ENCODE results near the gene TNFRSF11A.

The TNFRSF11A gene

GRCh38 chr18:62438018-62438329, 112.9 kb downstream of the TNFRSF11A start:
- Mint-ChIP-seq H3K4me1 (ENCODE audit: low read depth) (peaks cover 44% of the 10 kb centered on the region), H3K27me3 (peaks cover 4% of the 10 kb centered on the region), H3K36me3 (ENCODE audit: low read depth) (no peaks in the 10 kb centered on the region), H3K27ac (peak overlapping the region; percentile 78), H3K9me3 (no peaks in the 10 kb centered on the region), H3K4me3 (no peak overlapping the region)
- intact Hi-C loops (cut with micrococcal nuclease) = no loop called here

- peaks cover 41% of the 10 kb centered on the region for H3K4me1 Mint-ChIP-seq (ENCODE audit: low read depth)
- peak overlapping the region; percentile 78 for H3K27ac Mint-ChIP-seq
- no peaks in the 10 kb centered on the region for H3K9me3 Mint-ChIP-seq
- peaks cover 4% of the 10 kb centered on the region for H3K27me3 Mint-ChIP-seq
- intact Hi-C loops (cut with micrococcal nuclease) = no loop called here
- H3K4me3 Mint-ChIP-seq = no peak overlapping the region
- no peaks in the 10 kb centered on the region for H3K36me3 Mint-ChIP-seq (ENCODE audit: low read depth)
These were observed 113.3 kb downstream of the TNFRSF11A start for GRCh38 chr18:62438402-62438801.

- intact Hi-C loops (cut with micrococcal nuclease) = no loop called here
- no peak overlapping the region for H3K4me3 Mint-ChIP-seq
- no peaks in the 10 kb centered on the region for H3K9me3 Mint-ChIP-seq
- H3K4me1 Mint-ChIP-seq (ENCODE audit: low read depth) = peaks cover 39% of the 10 kb centered on the region
- H3K36me3 Mint-ChIP-seq (ENCODE audit: low read depth) = no peaks in the 10 kb centered on the region
- H3K27me3 Mint-ChIP-seq = peaks cover 4% of the 10 kb centered on the region
- H3K27ac Mint-ChIP-seq = no peak overlapping the region
These were observed 113.8 kb downstream of the TNFRSF11A start for GRCh38 chr18:62438866-62439265.
